Fibroblast of lung (primary cell): ENCODE results near the gene RPS28.

Experiments used
- CTCF ChIP-seq, 2 donors: IDR thresholded peaks in 1 of 2; conservative IDR thresholded peaks in 1 of 2; 1 replicate in 1 of 2; 2 replicates in 1 of 2; pipeline ENCODE4 v1.5.1; 2011 to 2012; ENCODE audit warnings: low read length in 2 of 2, control low read depth in 1 of 2, inconsistent platforms in 1 of 2, low read depth in 1 of 2, mild to moderate bottlenecking in 1 of 2
- EZH2 ChIP-seq: IDR thresholded peaks from 2 replicates; pipeline ENCODE4 v1.5.1; 2012; ENCODE audit warnings: low read length, control low read depth, mild to moderate bottlenecking; ENCODE audit errors: missing control alignments

GRCh38 chr19:8371011-8371804 is 49.9 kb downstream of the RPS28 start:
- TF ChIP-seq EZH2 (no peak), CTCF (conservative IDR thresholded peaks at IDR 0.05 in 1 of 2, IDR thresholded peaks at IDR 0.05 in 1 of 2; ENCODE audit: low read depth in 1 of 2, low read length in 2 of 2) (no peak)
